ENCODE data around the gene DSCAM. TPM values are rescaled to one million over a fixed set of nuclear protein-coding genes. Genes with fewer than 3 reads are reported as not detected.

The DSCAM gene
- total RNA-seq, 1 donor from 2014 or later = not detected

GRCh38 chr21:40318371-40318770 lies 528.6 kb downstream of the DSCAM start:
- Histone ChIP-seq H3K4me1 (no peaks in the 10 kb centered on the region), H3K36me3 (no peaks in the 10 kb centered on the region), H3K27ac (no peak overlapping the region), H3K9me3 (no peaks in the 10 kb centered on the region), H3K4me3 (no peak overlapping the region), H3K27me3 (no peaks in the 10 kb centered on the region)
- intact Hi-C loops (cut with DNase I) = no loop called here
- TF ChIP-seq POLR2AphosphoS5 (IDR thresholded peaks at IDR 0.05; ENCODE audit: insufficient read depth in 1 of 2, low read depth in 1 of 2) (no peak), POLR2A (IDR thresholded peaks at IDR 0.05) (no peak), CTCF (IDR thresholded peaks at IDR 0.05) (no peak)
- DNase-seq (ENCODE audit: extremely low spot score in 2 of 2) = no peak

- no peak overlapping the region for H3K4me3 ChIP-seq
- TF ChIP-seq POLR2AphosphoS5 (IDR thresholded peaks at IDR 0.05; ENCODE audit: insufficient read depth in 1 of 2, low read depth in 1 of 2) = no peak
- TF ChIP-seq POLR2A (IDR thresholded peaks at IDR 0.05) = no peak
- TF ChIP-seq CTCF (IDR thresholded peaks at IDR 0.05) = no peak
- H3K27ac ChIP-seq = no peak overlapping the region
- no peaks in the 10 kb centered on the region for H3K4me1 ChIP-seq
- H3K9me3 ChIP-seq = no peaks in the 10 kb centered on the region
- DNase-seq (ENCODE audit: extremely low spot score in 2 of 2) = no peak
- intact Hi-C loops (cut with DNase I) = no loop called here
- no peaks in the 10 kb centered on the region for H3K27me3 ChIP-seq
- no peaks in the 10 kb centered on the region for H3K36me3 ChIP-seq
These were observed 530.9 kb downstream of the DSCAM start for GRCh38 chr21:40316104-40316503.

GRCh38 chr21:40315626-40316025 lies 531.3 kb downstream of the DSCAM start:
- DNase-seq (ENCODE audit: extremely low spot score in 2 of 2) = no peak
- H3K36me3 ChIP-seq = no peaks in the 10 kb centered on the region
- intact Hi-C loops (cut with DNase I) = no loop called here
- H3K27ac ChIP-seq = no peak overlapping the region
- no peaks in the 10 kb centered on the region for H3K27me3 ChIP-seq
- H3K4me3 ChIP-seq = no peak overlapping the region
- H3K4me1 ChIP-seq = no peaks in the 10 kb centered on the region
- TF ChIP-seq POLR2AphosphoS5 (IDR thresholded peaks at IDR 0.05; ENCODE audit: insufficient read depth in 1 of 2, low read depth in 1 of 2) (no peak), CTCF (IDR thresholded peaks at IDR 0.05) (no peak), POLR2A (IDR thresholded peaks at IDR 0.05) (no peak)
- no peaks in the 10 kb centered on the region for H3K9me3 ChIP-seq

- Histone ChIP-seq H3K4me3 (no peak overlapping the region), H3K27ac (no peak overlapping the region)
These were observed 533.7 kb downstream of the DSCAM start for GRCh38 chr21:40313260-40313659.

GRCh38 chr21:40300300-40300699 lies 546.7 kb downstream of the DSCAM start:
- H3K4me1 ChIP-seq = no peaks in the 10 kb centered on the region
- no peaks in the 10 kb centered on the region for H3K27me3 ChIP-seq
- H3K9me3 ChIP-seq = no peaks in the 10 kb centered on the region
- H3K27ac ChIP-seq = no peak overlapping the region
- no peaks in the 10 kb centered on the region for H3K36me3 ChIP-seq
- intact Hi-C loops (cut with DNase I) = no loop called here
- TF ChIP-seq CTCF (IDR thresholded peaks at IDR 0.05) (no peak), POLR2AphosphoS5 (IDR thresholded peaks at IDR 0.05; ENCODE audit: insufficient read depth in 1 of 2, low read depth in 1 of 2) (no peak), POLR2A (IDR thresholded peaks at IDR 0.05) (no peak)
- no peak overlapping the region for H3K4me3 ChIP-seq
- no peak for DNase-seq (ENCODE audit: extremely low spot score in 2 of 2)

More at GRCh38 chr21:40313260-40313659, 533.7 kb downstream of the DSCAM start:
- TF ChIP-seq POLR2AphosphoS5 (IDR thresholded peaks at IDR 0.05; ENCODE audit: insufficient read depth in 1 of 2, low read depth in 1 of 2) (no peak), POLR2A (IDR thresholded peaks at IDR 0.05) (no peak), CTCF (IDR thresholded peaks at IDR 0.05) (no peak)
- intact Hi-C loops (cut with DNase I) = no loop called here
- Histone ChIP-seq H3K27me3 (no peaks in the 10 kb centered on the region), H3K9me3 (no peaks in the 10 kb centered on the region), H3K4me1 (no peaks in the 10 kb centered on the region), H3K36me3 (no peaks in the 10 kb centered on the region)
- no peak for DNase-seq (ENCODE audit: extremely low spot score in 2 of 2)

Measured in vagina (tissue), 2 donors.